Fibroblast of skin of left biceps (primary cell): ENCODE data around the gene BPIFA1.

Source experiments
- DNase-seq, 2 experiments: peaks; one replicate each; pipeline ENCODE4 v3.0.0-alpha.2; 2013; ENCODE audit warnings: low read depth in 2 of 2

Gene BPIFA1

DNA sequence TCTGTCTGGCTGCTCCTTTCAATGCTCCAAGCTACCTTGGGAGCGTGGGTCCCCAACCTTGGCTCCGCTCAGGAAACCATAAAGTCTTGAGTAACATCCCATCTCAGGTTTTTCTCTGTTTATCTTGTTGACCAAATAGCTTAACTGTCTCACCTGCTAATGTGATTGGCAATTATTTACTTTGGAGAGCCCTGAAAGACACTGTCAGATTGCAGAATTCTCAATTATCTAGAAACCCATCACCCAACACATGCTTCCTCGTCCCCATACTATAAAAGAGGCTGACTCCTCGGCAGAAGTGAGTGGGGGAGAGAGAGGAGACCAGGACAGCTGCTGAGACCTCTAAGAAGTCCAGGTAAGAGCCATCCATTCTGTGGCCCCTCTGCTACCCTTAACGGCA is at the start of gene BPIFA1:
TSS of gene BPIFA1 (plus strand) at position 301 of the 400 bp plus-strand sequence. CDS start 1,716 bp downstream, outside the sequence.
- no peak for DNase-seq

DNA sequence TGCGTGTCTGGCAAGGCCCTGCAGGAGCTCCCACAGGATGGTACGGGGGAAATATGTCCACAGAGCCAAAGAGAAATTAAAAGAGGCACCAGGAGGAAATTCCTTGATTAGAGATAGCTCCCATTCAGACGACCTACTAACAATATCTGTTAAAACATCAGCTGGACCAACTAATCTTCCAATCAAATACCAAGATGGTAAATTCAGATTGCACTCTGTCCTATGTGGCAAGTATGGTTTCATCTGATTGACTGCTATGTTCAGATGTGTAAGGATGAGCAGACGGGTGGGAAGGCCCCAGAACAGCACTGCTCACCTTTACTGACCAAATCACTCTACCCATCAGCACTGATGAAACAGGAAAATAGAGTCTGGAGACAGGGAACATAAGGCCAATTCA is 48.3 kb upstream of the BPIFA1 start:
- DNase-seq: no peak

DNA sequence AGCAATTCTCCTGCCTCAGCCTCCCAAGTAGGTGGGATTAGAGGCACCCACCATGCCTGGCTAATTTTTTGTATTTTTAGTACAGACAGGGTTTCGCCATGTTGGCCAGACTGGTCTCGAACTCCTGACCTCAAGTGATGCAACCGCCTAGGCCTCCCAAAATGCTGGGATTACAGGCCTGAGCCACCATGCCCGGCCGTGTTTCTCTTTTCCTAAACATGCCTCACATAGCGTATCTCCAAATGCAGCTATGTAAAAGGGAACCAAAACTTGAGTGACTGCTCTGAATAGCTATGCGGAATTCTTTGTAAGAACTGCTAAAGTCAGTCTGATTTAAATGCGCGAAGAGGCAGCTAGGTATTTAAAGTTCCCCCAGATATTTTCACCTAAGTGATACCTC is 47.4 kb upstream of the BPIFA1 start:
- DNase-seq: no peak

DNA sequence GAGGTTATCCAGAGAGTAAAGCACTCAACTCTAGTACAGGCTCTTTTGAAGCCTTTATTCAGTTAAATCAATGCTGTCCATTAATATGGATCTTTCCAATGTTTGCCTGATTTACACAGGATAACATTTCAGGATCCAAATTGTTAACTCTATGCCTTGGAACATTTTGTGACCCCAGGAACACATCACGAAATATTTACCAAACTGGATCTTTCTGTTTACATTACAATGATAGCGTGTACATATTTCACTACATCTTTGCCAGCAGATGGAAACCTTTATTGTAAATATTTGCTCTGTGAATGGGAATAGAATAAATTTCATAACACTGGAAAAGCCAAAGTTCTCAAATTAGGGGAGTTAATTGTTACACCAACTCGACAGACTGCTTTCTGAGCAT is 44.3 kb upstream of the BPIFA1 start:
- no peak for DNase-seq

DNA sequence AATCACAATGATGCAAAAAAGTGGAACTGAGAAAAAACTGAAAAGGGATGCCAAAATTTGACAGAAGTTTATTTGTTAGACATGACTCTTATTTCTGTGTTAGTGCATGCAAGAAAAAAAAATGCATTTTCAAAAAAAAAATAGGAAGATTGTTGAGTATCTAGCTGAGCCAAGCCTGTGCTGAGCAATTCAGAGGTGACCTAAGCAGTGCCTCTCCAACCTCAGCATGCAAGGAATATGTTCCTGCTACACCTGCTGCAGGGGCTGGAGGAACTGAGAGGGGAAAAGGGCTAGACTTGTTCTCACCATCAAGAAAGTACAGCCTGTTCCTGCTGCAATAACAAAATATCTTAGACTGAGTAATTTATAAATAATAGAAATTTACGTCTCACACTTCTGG is 43.8 kb upstream of the BPIFA1 start:
- DNase-seq: no peak

DNA sequence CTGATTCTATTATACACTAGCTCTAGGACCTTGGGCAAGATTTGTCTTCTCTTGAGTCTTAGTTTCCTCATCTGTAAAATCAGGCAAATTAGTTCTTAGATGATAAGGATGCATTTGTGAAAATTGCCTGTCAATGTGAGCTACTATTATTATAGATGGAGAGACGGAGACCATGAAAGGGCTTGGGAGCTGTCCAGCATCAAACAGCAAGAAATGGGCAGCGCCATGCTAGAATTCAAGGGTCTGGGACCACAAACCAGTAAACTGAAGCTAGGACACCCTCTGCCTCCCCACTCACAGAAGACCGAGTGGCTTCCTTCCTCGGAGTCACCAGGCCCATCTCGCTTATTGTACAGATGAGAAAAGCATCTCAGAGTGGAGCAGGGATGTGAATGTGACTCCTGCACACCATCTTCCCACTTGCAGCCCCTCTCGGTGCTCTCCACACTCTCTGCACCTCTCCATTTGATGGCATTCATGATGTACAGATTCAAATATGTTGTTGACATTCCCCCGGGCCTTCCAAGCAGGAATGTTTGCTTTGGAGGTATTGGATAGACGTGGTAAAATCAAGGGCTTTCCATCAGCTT is 42.8 kb upstream of the BPIFA1 start:
- no peak for DNase-seq

DNA sequence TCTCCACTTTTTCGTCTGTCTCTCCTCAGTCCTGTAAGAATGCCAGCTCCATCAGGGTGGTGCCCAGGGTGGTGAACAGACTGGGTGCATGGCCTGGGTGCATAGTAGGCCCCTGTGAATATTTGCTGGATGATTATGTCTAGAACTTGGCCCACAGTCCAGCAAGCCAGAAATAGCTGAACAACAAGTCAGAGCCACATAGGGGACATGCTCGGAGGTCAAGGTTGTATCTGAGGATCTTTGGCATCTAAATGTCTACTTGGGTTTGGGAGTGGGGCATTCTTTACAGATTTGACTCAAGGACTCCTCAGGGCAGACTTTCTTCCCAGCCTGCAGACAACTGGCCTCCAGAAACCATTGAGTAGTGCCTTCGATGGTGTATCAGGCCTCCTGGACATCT is 36.8 kb upstream of the BPIFA1 start:
- no peak for DNase-seq

DNA sequence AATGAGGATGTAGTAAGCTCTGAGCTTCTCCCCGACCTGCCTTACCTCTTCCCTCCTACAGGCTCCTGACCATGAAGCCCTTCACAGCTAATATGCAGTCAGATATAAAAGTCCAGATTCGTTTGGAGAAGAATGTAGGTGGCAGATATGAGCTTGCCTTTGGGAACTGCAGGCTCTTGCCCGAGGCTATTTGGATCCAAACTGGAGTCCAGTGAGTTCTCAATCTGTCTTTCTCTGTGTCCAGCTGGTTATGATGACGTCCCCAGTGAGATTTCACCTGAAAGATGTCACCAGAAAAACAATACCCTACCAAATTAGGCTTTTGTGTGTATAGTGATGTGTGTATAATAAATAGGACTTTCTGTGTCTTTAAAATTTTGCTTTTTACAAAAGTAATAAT is 33.3 kb upstream of the BPIFA1 start:
- DNase-seq: no peak

DNA sequence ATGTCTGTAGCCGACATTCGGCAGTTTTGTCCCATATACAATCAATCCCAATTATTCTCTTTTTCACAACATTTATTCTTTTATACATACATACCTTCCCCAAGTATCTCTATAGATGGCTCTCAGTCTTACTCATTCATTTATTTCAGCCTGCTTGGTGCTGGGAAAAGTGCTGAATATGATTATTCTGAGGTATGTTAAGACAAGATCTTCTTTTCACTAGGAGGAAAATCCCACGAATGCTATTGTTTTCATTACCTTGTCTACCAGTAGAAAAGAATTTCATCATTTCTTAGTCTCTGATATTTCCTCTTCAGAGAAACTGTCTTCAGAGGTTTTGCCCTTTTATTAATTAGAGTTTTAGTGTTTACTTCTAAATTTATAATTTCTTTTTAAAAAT is 32.4 kb upstream of the BPIFA1 start:
- no peak for DNase-seq

DNA sequence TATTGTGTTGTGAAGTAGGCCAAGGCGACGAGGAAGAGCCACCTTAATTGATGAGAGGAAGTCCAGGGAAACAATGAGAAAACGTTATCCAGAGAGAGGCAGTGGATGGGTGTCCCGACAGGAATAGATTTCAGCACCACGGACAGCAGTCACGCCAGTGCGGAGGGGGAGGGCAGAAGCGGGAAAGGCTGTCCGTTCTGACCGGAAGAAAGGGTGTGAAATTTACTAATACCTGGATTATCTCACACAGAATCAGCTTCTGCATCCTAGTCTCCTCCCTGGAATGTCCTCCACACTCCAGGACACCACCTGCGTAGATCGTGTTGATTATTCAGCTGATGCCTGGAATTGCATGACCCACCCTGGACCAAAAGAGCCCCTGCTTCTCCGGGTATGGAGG is 26.0 kb upstream of the BPIFA1 start:
- DNase-seq: peak; percentile 1 to 2

DNA sequence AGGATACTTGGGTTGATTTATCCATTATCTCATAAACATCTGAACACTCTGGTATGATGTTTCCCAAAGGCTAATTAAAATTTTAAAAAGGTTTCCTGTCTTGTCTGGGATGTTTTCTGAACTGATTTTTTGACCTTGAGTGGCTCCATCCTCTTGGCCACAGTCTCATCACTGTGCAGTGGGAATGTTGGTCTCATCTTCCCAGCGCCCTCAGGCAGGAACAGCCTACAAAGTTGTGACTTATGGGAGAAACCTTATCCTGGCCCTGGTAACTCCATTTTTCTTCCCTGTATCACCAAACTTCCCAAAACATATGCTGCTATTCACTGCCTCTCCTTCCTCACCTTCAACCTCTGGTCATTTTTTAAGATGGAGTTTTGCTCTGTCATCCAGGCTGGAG is 25.4 kb upstream of the BPIFA1 start:
- DNase-seq: no peak

DNA sequence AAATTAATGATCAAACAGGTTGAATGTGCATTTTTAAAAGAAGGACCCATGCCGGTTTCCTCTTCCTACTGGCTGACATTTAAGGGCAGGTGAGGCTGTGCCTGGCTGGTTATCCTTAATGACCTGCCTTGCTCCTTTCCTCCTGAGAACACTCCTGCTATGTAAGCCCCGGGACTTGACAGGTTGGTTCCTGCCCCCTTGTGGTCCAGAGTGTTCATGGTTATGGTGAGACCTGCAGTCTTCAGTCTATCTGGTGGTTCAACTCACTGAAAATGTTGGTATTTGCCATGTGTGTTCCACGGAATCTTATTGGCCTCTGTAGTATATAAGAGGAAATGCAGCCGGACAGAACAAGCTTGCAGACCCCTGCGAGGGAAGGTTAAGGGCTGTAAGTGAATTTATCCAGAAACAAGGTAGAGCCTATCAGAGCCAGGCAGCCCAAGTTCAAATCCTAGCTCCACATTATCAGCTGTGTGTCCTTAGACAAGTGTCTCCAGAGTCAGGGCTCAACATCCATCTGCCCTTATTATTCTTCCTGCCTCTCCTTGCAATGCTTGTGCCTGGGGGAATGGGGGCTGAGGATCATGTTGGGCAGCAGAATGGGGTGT is 23.9 kb upstream of the BPIFA1 start:
- DNase-seq: no peak

DNA sequence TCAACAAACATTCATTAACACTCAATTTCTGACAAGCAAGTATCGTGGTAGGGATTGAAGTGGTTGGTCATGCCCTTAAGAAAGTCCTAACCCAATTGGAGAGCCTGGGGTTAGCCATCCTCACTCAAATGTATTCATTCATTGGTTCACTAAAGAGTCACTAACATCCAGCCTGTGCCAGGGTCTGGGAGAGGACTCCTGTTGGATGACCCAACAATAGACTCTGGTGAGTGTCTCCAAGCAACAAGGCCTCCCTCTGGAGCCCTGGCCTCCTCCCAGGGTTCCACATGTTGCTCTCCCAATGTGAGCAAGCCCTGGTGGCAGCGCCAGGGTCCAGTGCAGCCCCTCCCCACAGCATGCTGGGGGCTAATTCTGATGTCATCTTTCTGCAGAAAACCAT is 18.7 kb upstream of the BPIFA1 start, which contains the start of gene BPIFA3:
TSS of gene BPIFA3 (plus strand) at position 301 of the 400 bp plus-strand sequence. CDS start 185 bp downstream, outside the sequence.
- DNase-seq: no peak

DNA sequence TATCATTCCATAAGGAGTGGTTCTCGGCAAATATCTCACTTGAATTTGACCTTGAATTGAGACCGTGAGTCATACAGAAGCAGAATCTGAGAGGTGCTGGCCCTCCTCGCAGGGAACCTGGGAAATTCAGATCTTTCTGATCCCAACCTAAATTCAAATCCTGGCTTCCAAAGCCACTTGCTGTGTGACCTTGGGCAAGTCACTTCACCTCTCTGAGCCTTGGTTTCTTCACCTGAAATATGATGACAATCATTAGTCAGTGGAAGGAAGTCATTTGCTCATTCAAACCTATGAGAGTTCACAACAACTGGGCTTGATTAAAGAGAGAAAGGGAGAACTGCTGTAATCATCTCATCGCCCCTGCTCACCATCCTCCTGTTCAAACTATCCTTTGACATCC is 11.4 kb upstream of the BPIFA1 start:
- no peak for DNase-seq

DNA sequence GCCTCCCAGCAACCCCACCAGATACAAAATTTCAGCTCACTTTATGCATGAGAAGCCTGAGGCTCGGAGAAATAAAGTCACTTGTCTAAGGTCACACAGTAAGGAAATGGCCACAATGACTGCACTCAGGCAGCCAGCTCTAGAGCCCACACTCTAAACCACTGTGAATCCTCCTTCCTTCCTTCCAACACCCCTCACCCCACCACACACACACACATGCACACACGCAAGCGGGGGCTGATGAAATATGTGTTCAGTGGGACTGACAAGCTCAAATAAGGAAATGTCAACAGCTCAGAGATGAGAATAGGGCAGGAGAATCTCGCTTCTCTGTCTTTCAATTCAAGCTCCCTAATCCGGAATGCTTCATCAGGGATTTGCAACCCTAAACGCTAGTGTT is 6.0 kb upstream of the BPIFA1 start:
- no peak for DNase-seq

DNA sequence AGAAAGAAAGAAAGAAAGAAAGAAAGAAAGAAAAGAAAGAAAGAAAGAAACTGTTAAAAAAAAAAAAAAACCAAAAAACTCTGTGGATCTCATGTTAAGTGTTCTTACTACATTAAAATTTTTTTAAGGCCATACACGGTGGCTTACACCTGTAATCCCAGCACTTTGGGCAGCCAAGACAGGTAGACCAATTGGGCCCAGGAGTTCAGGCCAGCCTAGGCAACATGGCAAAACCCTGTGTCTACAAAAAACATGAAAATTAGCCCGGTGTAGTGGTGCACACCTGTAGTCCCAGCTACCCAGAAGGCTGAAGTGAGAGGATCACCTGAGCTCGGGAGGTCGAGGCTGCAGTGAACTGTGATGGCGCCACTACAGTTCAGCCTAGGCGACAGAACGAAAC is 4.6 kb upstream of the BPIFA1 start:
- no peak for DNase-seq

DNA sequence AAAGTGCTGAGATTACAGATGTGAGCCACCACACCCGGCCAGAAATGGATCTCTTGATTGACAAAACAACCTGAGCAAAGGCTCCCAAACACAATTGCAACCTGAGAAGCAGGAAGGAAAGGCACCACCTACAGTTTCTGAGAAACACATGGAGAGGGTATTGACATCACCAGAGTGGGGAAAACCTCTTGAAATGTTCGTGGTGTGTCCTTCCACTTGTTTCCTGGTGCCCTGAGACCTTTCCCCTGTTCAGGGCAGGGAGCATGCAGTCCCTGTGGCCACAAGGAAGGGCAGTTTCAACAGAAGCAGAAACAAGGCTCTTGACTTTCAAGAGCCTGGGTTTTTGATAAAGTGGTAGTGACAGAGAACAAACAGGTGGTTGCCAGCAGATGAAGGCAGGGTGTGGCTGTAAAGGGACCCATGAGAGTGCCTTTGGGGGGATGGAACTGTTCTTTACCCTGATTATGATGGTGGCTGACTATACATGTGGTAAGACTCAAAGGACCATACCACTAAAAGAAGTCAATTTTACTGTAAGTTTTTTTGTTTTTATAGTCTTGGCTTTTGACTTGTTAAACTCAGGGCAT is 3.2 kb upstream of the BPIFA1 start:
- DNase-seq: no peak

DNA sequence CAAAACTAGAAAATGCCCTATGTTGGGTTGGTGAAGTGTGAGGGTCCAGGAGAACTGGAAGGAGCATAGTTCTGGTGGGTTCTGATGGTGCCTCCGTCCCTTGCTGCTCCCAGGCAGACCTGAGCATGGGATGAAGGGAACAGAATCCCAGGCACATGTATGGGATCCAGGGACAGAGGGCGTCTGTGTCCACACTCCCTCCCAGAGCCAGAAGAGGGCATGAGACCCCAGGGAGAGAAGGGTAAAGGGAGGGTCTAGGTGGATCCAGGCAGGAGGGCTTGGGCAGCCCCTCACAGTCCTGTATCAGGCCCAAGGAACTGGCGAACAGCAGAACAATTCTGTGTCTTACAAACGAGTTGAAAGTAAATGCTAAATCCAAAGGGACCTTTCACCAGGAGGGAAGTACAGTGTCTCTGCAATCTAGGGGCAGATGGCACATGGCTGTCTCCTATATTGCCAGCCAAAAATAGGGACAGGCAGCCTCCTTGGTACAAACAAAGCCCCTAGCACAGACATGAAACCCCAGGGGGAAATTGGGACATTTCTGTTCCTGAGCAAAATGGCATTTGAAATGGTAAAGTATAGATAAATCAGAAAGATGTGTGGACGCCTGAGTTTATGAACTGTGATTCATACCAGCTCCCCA is 2.5 kb upstream of the BPIFA1 start:
- DNase-seq: no peak

DNA sequence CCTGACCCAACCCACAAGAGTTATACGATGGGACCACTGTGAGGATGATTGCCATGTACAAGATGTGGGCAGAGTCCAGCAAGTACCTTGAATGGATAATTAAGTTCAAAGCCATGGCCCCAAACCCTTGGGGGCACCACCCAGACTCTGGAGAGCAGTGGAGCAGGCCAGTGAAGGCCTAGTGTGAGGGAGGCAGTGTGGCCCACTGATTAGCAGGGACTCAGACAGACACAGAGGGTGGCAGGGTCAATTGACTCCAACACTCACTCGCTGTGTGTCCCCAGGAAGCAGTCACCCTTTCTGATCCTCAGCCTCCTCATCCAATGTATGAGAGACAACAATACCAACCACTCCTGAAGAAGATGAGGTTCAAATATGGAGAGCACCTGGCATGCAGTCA is 1.7 kb upstream of the BPIFA1 start:
- no peak for DNase-seq

DNA sequence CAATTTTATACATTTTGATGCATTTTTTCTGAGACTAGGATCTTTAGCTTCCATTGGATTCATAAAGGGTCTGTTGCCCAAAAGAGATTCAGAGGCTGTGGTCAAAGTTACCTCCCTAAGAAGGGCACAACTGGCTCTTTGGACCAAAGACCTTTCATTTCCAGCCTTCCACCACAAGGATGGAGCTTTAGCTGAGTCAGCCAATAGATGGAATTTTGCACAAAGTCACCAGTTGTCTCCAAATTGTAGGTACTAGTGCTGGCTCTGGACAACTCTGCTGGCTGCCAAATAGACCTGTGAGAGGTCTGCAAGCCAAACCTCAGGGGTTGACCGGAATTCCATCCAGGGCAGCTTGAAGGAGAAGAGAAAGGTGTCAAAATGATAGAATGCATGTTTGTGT is 555 bp downstream of the BPIFA1 start:
- no peak for DNase-seq

DNA sequence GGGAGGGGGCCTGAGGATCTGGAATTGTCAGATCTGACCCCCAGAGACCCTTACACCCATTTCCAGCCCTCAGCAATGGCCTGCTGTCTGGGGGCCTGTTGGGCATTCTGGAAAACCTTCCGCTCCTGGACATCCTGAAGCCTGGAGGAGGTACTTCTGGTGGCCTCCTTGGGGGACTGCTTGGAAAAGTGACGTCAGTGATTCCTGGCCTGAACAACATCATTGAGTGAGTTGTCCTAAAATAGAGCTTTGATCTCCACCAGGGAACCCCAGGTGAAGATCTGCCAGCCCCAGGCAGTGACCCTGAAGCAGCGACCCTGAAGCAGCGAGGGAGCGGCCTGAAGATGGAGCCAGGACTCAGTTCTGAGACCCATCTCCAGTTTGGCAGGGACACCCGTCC is 2.2 kb downstream of the BPIFA1 start:
- no peak for DNase-seq

DNA sequence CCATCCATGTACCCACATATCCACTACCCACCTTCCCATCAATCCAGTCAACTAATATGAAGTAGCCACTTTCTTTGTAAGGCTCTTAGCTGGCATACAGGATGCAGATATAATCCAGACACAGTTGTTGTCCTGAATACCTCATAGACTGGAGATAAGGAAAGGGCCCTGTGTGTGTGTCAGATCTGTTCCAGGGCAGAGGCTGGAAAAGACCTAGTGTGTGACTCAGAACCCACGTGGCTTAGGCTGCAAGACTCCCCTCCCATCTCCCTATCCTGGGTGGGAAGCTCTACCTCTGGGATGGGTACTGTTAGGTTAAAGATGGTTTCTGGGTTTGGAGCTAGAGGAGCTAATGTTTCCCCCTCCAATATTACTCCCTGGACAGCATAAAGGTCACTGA is 3.6 kb downstream of the BPIFA1 start:
- DNase-seq: no peak
